DND-41 (cell line): ENCODE results near the gene CHRDL1.

ENCODE experiments used
- CTCF ChIP-seq: IDR thresholded peaks from 2 replicates; pipeline ENCODE4 v1.5.1; 2012; ENCODE audit warnings: borderline replicate concordance, low read length, moderate library complexity, mild to moderate bottlenecking; ENCODE audit not compliant: poor library complexity, severe bottlenecking; ENCODE audit errors: extremely low read depth
- EZH2 ChIP-seq: IDR thresholded peaks from 3 replicates; pipeline ENCODE4 v1.6.1; 2012; ENCODE audit warnings: borderline replicate concordance, low read depth, mild to moderate bottlenecking, moderate library complexity, low read length, inconsistent platforms; ENCODE audit not compliant: severe bottlenecking

GRCh38 chrX:110759785-110760184 is 35.8 kb downstream of the CHRDL1 start:
- TF ChIP-seq CTCF (no peak), EZH2 (no peak)
